HG03064 (cell line): Measurements from ENCODE around the gene CHTF8.
"Not testable (repeated sequence)": the region's sequence is repeated elsewhere in the genome, so short reads cannot be mapped to it uniquely, and the experiment has no call there.

Source experiments
- ATAC-seq: cut with Tn5 transposase; IDR thresholded peaks from one replicate; pipeline ENCODE4 v1.9.1; 2021; ENCODE audit warnings: low read depth; ENCODE audit not compliant: unreplicated experiment

The CHTF8 gene

GRCh38 chr16:69141014-69141413, 8.6 kb upstream of the CHTF8 start:
- ATAC-seq = no peak

DNA sequence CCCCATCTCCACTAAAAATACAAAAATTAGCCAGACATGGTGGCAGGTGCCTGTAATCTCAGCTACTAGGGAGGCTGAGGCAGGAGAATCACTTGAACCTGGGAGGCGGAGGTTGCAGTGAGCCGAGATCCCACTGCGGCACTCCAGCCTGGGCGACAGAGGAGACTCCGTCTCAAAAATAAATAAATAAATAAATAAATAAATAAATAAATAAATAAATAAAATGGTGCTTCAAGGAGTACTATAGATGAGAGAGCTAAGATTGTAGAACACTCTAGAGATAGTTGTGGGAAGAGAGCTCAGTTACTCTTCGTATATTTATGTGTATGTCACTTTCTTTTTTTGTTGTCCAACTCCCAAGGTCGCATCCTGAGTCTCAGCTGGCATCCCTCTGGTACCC, 7.1 kb upstream of the CHTF8 start:
- ATAC-seq = not testable (repeated sequence)

DNA sequence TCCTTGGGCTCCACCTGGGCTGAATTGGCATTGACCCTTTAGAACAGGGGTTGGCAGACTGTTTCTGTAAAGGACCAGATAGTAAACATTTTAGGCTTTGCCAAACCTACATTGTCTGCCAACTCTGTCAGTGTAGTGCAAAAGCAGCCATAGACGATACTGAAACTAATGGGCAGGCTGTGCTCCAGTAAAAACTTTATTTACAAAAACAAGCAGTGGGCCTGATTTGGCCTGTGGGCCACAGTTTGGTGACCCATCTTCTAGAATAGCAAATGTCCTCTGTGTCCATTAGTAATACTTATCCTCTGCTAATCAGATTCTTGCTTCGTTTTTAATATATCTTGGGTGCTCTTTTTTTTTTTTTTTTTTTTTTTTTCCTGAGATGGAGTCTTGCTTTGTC, 6.2 kb upstream of the CHTF8 start:
- no peak for ATAC-seq

- no peak for ATAC-seq
Measured at GRCh38 chr16:69133373-69133954, 1.1 kb upstream of the CHTF8 start.

- ATAC-seq = peak; percentile 32
Measured at GRCh38 chr16:69131839-69132423, 457 bp downstream of the CHTF8 start.

- no peak for ATAC-seq
Measured at GRCh38 chr16:69131167-69131838, 1.1 kb downstream of the CHTF8 start.

- no peak for ATAC-seq
Measured at GRCh38 chr16:69130461-69130860, 1.9 kb downstream of the CHTF8 start.

DNA sequence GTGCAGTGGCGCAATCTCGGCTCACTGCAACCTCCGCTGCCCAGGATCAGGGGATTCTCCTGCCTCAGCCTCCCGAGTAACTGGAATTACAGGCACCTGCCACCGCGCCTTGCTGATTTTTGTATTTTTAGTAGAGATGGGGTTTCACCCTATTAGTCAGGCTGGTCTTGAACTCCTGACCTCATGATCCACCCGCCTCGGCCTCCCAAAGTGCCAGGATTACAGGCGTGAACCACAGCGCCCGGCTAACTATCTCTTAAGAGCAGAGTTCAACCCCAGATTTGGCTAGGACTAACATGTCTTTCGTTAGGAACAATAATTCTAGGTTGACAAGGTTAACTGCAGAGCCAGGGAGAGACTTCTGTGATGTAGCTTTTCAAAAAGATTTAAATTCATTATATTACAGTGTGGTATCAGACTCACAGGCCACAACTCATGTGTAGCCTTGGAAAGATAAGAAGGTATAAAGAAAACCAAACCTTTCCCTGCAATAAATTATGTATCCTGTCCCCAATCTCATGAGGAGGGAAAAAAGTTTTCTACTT, 4.3 kb downstream of the CHTF8 start:
- ATAC-seq = no peak

DNA sequence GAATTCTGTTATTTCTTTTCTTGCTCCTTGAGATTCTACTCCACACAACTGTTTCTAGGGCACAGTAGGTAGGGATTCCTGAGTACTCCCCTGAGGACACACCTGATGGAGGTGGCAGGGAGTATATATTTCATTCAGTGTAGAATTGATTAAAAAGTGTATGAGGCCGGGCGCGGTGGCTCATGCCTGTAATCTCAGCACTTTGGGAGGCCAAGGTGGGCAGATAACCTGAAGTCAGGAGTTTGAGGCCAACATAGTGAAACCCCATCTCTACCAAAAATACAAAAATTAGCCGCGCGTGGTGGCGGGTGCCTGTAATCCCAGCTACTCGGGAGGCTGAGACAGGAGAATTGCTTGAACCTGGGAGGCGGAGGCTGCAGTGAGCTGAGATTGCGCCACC, 5.6 kb downstream of the CHTF8 start:
- ATAC-seq = not testable (repeated sequence)

- ATAC-seq = no peak
Measured at GRCh38 chr16:69126221-69126620, 6.2 kb downstream of the CHTF8 start.

DNA sequence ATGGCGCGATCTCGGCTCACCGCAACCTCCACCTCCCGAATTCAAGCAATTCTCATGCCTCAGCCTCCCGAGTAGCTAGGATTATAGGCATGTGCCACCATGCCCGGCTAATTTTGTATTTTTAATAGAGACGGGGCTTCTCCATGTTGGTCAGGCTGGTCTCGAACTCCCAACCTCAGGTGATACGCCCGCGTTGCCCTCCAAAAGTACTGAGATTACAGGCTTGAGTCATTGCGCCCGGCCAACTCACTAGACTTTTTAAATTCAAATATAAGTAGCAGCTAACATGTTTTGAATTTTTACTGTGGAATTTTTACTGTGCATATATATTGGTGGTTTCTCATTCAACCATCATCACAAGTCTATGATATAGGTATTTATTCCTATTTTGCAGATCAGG, 7.4 kb downstream of the CHTF8 start:
- ATAC-seq = not testable (repeated sequence)

- ATAC-seq = not testable (repeated sequence)
Measured at GRCh38 chr16:69124406-69124805, 8.0 kb downstream of the CHTF8 start.

- no peak for ATAC-seq
Measured at GRCh38 chr16:69123910-69124309, 8.5 kb downstream of the CHTF8 start.

DNA sequence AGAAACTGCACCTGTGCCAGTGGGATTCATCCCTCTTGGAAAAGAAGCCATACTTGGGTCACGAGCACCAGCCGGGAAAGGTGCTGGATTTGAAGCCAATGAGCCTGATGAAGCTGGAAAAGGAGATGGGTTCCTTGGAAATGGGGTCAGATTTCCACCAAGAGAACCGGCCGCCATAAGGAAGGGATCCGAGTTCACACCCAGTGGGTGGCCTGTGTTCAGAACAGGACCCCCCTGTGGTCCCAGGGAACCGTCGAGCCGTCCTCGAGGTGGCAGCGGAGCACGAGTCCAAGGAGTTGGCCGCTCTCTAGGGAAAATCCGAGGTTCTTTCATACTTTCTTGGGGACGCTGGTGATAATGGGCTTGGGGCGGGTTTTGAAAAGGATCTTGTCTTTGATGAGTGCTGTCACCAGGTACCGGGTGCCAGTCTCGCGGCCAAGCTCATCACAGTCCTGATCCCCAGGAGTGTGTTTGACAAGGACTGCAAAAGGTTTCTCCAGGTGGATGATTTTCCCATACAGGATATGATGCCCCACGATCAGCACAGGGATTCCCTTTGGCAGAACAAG, 12.2 kb downstream of the CHTF8 start:
- no peak for ATAC-seq

DNA sequence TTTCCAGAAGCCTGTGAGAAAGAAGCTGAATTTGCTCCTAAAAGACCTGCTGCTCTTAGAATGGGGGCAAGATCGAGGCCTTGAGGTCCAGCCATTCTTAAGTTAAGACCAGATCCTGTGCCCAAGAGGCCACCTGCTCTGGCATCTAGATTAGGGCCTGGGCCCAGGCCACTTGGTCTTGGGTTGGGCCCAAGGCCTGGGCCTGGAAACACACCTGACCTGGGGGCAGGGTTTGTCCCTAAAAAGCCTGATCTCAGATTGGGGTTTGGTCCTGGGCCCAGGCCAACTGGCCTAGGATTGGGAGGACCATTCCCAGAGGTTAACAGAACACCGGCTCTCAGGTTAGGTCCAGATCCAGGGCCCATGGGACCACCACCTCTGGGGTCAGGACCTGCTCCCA, 12.9 kb downstream of the CHTF8 start:
- ATAC-seq = no peak

DNA sequence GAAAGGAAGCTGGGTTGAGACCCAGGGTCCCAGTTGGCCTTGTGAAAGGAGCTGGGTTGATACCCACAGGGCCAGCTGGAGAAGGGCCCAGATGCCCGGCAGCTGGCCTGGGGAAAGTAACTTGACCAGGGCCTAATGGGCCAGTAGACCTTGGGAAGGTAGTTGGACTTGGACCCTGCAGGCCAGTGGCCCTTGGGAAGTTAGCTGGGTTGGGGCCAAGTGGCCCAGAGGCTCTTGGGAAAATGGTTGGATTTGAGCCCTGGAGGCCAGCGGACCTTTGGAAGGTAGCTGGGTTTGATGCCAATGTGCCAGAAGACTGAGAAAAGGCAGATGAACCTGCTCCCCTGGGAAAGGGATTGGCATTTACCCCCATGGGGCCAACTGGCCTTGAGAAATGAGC, 13.4 kb downstream of the CHTF8 start:
- no peak for ATAC-seq

GRCh38 chr16:69118468-69118867, 13.9 kb downstream of the CHTF8 start:
- no peak for ATAC-seq

DNA sequence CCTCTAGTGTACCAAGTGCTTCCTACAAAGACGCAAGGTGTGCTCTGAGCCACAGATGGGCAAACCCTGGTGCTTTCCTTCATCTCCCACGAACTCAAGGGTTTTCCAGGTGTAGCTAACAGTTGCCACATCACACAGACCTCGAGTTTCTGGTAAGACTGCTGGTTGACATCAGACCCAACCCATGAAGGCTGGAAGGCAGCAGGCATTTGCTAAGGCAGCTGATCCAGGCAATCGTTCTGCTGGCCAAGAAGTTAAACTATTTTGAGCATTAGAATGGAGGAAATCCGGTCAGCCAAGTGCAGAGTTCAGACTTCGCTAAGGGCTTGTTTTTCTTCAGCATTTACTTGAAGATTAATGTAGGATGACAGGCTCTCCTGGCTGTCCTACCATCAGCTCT, 15.5 kb downstream of the CHTF8 start:
- no peak for ATAC-seq

DNA sequence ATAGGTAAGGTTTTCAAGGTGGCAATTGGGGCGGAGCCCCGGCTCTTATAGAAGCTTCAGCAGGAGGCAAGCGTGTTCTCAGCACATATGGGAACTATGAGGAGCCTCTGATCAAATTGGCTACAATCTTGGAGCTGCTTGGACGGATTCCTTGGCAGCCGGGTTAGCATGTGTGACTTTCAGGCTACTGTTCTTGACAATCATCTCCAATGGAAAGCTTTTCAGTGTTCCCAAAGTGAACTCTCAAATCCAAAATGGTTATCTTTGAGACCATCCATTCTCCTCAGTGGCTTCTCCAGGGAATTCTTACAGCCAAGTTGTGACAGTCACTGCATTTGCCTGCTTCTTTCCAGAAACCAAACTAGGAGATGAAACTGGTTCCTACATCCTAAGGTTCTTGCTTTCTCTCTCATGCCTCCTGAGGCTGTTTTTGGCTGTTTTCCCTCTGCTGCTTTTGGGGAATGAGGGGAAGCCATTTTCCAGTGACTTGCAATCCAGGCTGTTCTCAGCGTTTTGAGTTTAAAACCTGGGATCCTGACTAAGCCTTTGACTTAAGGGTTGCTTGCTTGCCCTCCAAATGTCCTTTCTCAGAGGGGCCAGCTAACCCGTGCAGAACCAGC, 16.0 kb downstream of the CHTF8 start:
- ATAC-seq = no peak

GRCh38 chr16:69115837-69116236, 16.6 kb downstream of the CHTF8 start:
- ATAC-seq = no peak

DNA sequence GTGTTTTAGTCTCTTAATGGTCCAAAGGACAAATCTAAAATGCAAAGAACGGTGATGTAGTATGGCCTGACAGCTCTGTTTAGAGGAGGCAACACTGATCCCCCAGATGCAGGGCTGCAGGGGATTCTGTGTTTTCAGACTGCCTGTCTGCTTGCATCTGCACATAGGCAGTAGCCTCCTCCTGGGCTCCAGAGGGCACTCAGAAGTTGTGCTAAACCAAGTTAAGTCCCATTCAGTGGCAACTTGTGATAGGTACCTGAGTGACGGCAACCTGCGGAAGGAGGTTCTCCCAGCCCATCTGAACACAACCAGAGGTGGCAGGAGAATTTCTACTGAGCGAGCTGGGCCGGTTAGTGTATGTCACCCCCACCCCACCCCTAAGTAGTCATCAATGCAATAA, 17.0 kb downstream of the CHTF8 start:
- no peak for ATAC-seq
